Ovary (tissue), 9 donors: ENCODE data around the gene NOXO1. TPM values are rescaled to one million over a fixed set of nuclear protein-coding genes. Genes with fewer than 3 reads are reported as not detected.

ENCODE experiments used
- DNase-seq, 5 donors: peaks; one replicate each; pipeline ENCODE4 v3.0.0-alpha.2; 2019 to 2020
- H3K27ac ChIP-seq, 2 donors: fragments of 200-600 bp; one replicate each; pipeline versions ENCODE4 v1.5.1 to v1.8.0; 2019 to 2022
- H3K27me3 ChIP-seq: fragments of 200-600 bp; one replicate; pipeline ENCODE4 v1.8.0; 2022
- H3K36me3 ChIP-seq: fragments of 200-600 bp; sonication (generic); one replicate; pipeline ENCODE4 v1.5.1; 2019
- H3K4me1 ChIP-seq: one replicate; pipeline ENCODE4 v1.8.1; 2013; ENCODE audit warnings: mild to moderate bottlenecking, moderate library complexity; ENCODE audit not compliant: insufficient read depth
- H3K4me3 ChIP-seq: fragments of 200-600 bp; sonication (generic); one replicate; pipeline ENCODE4 v1.5.1; 2017
- H3K9me3 ChIP-seq, 2 donors: fragments of 200-600 bp in 1 of 2; sonication (generic) in 1 of 2; one replicate each; pipeline versions ENCODE4 v1.5.1 to v1.8.1; 2013 to 2019; ENCODE audit warnings: mild to moderate bottlenecking in 1 of 2, moderate library complexity in 1 of 2
- EP300 ChIP-seq: sonication (generic); formaldehyde crosslinking; IDR thresholded peaks from one replicate; pipeline ENCODE4 v1.6.1; 2017; ENCODE audit warnings: antibody characterized with exemption
- POLR2A ChIP-seq: fragments of 450-650 bp; IDR thresholded peaks from one replicate; pipeline ENCODE4 v1.6.1; 2017; ENCODE audit warnings: antibody characterized with exemption, mild to moderate bottlenecking, moderate library complexity
- WGBS, 3 donors: extraction: QIAGEN DNeasy Blood & Tissue Kit in 1 of 3; methylation state at CpG; one replicate each; pipeline versions ENCODE4 v1.1.5 to v1.1.7; 2013 to 2017; 5-methylcytosine and 5-hydroxymethylcytosine counted together
- intact Hi-C, 4 donors: fragments of 100-400 bp; cut with DNase I; formaldehyde crosslinking; loops; one replicate each; pipeline versions ENCODE4 v1.11.0 to v1.15.1; 2022 to 2023
- polyA plus RNA-seq, 2 donors: library from polyadenylated mRNA; stranded (reverse); fragments of 200-250 nt in 1 of 2; fragments of 350-450 nt in 1 of 2; fragmentation: Illumina TruSeq in 1 of 2; extraction: RNeasy Lipid Tissue Mini Kit (QIAGEN cat#74804) in 1 of 2; gene quantifications; one replicate each; pipeline ENCODE4 v1.2.3, GENCODE V29; 2013 to 2014
- total RNA-seq, 7 donors: library from RNA; depleted of rRNA in 2 of 7; stranded (reverse); fragments of >200 nt in 2 of 7; fragmentation: NEBNext Ultra II Directional in 3 of 7; extraction: Animal tissue kit (Norgen Biotek cat#: 25700) in 3 of 7; gene quantifications; one replicate each; pipeline versions ENCODE4 v1.1.0 to v1.2.4, GENCODE V29; 2016 to 2023
- TF ChIP-seq, protein P1 (sequence below), 3 donors: fragments of 450-650 bp in 2 of 3; fragments of 200-600 bp in 1 of 3; IDR thresholded peaks; one replicate each; pipeline versions ENCODE4 v1.5.1 to v1.8.0; 2016 to 2022; ENCODE audit warnings: antibody characterized with exemption in 3 of 3, mild to moderate bottlenecking in 1 of 3
- donor health status: DM: no; HTN: no; CAD: no; lungs with moderate emphysema.
- donor health status: DM: no; HTN: no; CAD: no.
- donor health status: Bipolar disorder and iron deficiency.
- donor health status: DM: yes; HTN: yes; CAD: no.
- donor health status: DM: no; HTN: no; CAD: no.
- donor health status: DM: yes; HTN: yes; CAD: no.

NOXO1 gene
- total and polyA plus RNA-seq, 9 donors = 0.36 to 1.3 (median 0.48) TPM; not detected in 4

GRCh38 chr16:1946495-1947368, 34.5 kb downstream of the NOXO1 start:
- Histone ChIP-seq H3K4me3 (no peak overlapping the region), H3K4me1 (peaks cover 4% of the 10 kb centered on the region), H3K9me3 (no peaks in the 10 kb centered on the region), H3K27ac (no peak overlapping the region), H3K27me3 (no peaks in the 10 kb centered on the region), H3K36me3 (no peaks in the 10 kb centered on the region)
- DNase-seq = no peak
- 84 to 88% (median 84%) methylated on average over 34 to 38 of the region's 38 CpGs for WGBS, 3 donors
- TF ChIP-seq EP300 (no peak), POLR2A (no peak)
- TF ChIP-seq, protein P1, sequence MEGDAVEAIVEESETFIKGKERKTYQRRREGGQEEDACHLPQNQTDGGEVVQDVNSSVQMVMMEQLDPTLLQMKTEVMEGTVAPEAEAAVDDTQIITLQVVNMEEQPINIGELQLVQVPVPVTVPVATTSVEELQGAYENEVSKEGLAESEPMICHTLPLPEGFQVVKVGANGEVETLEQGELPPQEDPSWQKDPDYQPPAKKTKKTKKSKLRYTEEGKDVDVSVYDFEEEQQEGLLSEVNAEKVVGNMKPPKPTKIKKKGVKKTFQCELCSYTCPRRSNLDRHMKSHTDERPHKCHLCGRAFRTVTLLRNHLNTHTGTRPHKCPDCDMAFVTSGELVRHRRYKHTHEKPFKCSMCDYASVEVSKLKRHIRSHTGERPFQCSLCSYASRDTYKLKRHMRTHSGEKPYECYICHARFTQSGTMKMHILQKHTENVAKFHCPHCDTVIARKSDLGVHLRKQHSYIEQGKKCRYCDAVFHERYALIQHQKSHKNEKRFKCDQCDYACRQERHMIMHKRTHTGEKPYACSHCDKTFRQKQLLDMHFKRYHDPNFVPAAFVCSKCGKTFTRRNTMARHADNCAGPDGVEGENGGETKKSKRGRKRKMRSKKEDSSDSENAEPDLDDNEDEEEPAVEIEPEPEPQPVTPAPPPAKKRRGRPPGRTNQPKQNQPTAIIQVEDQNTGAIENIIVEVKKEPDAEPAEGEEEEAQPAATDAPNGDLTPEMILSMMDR (IDR thresholded peaks at IDR 0.05) = no peak
- intact Hi-C loops = no loop called here

GRCh38 chr16:1945559-1946391, 35.5 kb downstream of the NOXO1 start:
- no peaks in the 10 kb centered on the region for H3K36me3 ChIP-seq
- 82 to 86% (median 85%) methylated on average over 19 of the region's 19 CpGs for WGBS, 3 donors
- peaks cover 4% of the 10 kb centered on the region for H3K4me1 ChIP-seq
- no peak overlapping the region for H3K4me3 ChIP-seq
- H3K27ac ChIP-seq = no peak overlapping the region
- no peak for DNase-seq
- no peaks in the 10 kb centered on the region for H3K9me3 ChIP-seq
- TF ChIP-seq POLR2A (no peak), EP300 (no peak)
- TF ChIP-seq, protein P1 (IDR thresholded peaks at IDR 0.05) = no peak
- no peaks in the 10 kb centered on the region for H3K27me3 ChIP-seq
- intact Hi-C loops = no loop called here

DNA sequence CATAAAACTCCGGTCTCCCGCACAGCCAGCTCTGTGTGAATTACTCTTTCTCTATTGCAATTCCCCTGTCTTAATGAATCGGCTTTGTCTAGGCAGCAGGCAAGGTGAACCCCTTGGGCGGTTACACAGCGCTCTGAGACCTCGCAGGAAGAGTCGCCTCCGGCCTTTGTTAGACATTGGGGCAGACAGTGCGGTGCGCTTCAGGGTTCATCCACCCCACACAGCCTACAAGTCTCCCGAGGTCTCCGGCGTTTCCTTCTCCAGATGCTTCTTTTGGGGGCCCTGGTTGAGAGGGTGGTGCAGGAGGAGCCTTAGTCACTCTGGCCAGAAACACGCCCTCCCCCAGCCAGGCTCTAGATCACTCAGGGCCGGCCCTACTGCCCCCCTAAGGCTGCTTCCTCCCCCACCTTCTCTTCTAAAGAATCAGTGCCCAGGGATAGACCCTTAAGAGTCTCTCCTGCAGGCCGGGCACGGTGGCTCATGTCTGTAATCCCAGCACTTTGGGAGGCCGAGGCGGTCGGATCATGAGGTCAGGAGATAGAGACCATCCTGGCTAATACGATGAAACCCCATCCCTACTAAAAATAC, 36.6 kb downstream of the NOXO1 start:
- no peaks in the 10 kb centered on the region for H3K36me3 ChIP-seq
- H3K9me3 ChIP-seq = no peaks in the 10 kb centered on the region
- peaks cover 4% of the 10 kb centered on the region for H3K4me1 ChIP-seq
- intact Hi-C loops = no loop called here
- TF ChIP-seq EP300 (no peak), POLR2A (no peak)
- TF ChIP-seq, protein P1 (IDR thresholded peaks at IDR 0.05) = no peak
- no peak for DNase-seq
- H3K27me3 ChIP-seq = no peaks in the 10 kb centered on the region
- WGBS, 3 donors = 91 to 93% (median 92%) methylated on average over 21 of the region's 21 CpGs
- H3K27ac ChIP-seq = no peak overlapping the region
- no peak overlapping the region for H3K4me3 ChIP-seq
